G401 (cell line): ENCODE data around the gene ADCY2. TPM values are rescaled to one million over a fixed set of nuclear protein-coding genes. Genes with fewer than 3 reads are reported as not detected.
A peak's percentile ranks its signal among the peaks of the same experiment; 100 is the strongest.

Experiments
- DNase-seq: peaks from one replicate; pipeline ENCODE4 v3.0.0-alpha.2; 2015; ENCODE audit warnings: low spot score
- in situ Hi-C: cut with HindIII; loops from 2 replicates; pipeline ENCODE4 v1.10.0; 2016; ENCODE audit warnings: low sequenced_read_pairs, mixed read lengths
- total RNA-seq: library from RNA; depleted of rRNA; stranded (reverse); fragments of >200 nt; shearing (Covaris generic); gene quantifications from 2 replicates; pipeline ENCODE4 v1.2.3, GENCODE V29; 2014

ADCY2 gene
- total RNA-seq, 1 experiment from 2014 or later = 0.03 TPM

DNA sequence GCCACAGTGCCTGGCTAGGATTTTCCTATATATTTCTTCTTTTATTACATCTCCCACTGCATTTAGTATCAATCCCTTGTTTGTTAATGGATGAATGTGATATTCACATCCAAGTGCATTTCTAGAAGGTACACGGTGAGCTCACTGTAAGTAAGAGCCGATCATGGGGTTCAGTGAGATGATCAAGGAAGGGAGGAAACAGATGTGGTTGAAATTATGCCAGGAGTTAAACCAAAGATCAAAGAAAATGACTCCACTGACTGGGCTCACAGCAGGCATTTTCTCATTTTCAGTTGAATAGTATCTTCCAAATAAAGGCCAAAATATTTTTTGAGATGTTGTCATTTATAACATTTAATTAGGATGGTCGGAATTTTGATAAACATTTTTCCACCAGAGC lies 357.2 kb downstream of the ADCY2 start:
- in situ Hi-C loops = no loop called here
- no peak for DNase-seq

DNA sequence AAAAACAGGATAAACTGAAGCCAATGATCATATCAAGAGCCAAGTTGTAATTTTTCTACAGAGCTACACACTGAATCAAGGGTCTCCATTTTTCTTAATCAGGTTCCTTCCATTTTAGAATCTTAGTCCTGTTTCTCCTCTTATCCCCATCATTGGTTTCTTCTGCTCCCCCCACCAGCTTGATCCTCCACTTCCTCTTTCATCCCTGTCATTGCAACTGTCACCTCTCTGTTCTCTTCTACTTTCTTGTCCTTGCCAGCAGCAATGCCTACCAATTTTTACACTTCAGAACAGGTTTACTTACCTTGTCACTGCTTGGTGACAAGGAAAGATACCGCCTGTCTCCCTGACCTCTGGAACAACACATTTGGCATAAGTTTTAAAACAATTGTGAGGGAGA lies 357.7 kb downstream of the ADCY2 start:
- no peak for DNase-seq
- in situ Hi-C loops = no loop called here

DNA sequence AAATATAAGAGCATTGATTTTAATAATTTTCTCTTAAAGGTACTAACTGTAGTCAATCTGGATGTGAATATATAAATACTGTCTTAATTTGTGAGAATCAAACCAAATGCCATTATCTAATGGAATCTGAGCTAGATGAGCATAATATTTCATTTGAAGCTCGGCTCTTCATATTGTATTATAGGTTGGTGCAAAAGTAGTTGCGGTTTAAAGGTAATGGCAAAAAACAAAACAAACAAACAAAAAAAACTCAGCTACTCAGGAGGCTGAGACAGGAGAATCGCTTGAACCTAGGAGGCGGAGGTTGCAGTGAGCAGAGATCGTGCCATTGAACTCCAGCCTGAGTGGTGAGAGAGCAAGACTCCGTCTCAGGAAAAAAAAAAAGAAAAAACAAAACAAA lies 358.6 kb downstream of the ADCY2 start:
- no peak for DNase-seq
- in situ Hi-C loops = no loop called here

DNA sequence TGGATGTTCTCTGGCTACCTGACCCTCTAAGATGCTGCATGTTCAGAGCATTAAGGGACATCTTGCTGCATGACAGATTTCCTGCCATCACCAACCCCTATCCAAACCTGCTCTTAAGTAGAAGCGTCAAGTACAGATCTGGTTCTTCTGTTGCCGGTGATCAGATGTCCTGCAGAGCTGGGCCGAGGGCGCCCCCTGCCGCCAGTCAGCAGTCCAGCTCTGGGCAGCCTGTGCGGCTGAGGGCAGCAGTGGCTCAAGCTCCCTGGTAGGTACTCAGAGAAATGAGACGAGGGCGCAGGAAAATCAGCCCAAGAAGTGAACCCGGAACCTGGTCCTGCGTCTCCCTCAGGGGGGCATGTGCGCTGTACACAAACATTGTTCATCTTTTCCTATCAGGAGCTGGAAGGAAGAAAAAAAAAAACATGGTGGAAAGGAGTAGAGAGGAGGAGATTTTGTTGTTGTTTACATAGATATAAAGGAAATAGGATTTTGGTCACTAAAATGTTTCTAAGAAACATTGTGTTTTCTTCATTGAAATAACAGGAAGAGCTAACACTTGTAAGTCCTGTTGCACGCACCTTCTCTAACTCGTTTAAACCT lies 359.2 kb downstream of the ADCY2 start:
- in situ Hi-C loops = no loop called here
- DNase-seq = peak; percentile 31

DNA sequence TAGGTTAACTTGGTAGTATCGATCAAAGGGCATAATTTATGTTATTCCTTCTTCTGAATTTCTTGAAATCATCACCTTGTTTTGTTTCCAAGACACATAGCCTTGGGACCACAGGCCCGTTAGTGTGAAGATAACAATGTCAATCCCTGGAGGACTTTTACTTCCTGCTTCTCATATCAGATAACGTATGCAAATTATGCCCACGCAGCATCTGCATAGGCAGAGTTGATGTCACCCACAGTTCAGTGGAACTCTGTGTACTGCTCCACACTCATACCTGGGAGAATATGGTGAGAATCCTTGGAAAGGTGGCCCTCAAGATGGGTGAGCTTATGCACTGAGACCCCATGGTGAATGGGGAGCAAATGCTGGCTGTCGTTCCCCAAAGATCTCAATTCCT lies 360.0 kb downstream of the ADCY2 start:
- DNase-seq = no peak
- in situ Hi-C loops = no loop called here

DNA sequence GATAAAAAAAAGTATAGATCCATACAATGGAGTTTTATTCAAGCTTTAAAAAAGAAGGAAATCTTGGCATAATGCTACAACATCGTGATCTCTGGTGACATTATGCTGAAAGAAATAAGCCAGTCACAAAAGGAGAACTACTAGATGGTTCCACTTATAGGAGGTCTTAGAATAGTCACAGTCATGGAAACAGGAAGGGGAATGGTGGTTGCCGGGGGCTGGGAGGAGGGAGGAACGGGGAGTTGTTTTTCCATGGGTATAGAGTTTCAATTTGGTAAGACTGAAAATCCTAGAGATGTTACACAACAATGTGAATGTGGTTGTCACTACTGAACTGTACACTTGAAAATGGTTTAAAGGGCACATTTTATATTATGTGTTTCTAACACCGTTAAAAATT lies 360.5 kb downstream of the ADCY2 start:
- in situ Hi-C loops = no loop called here
- DNase-seq = no peak

DNA sequence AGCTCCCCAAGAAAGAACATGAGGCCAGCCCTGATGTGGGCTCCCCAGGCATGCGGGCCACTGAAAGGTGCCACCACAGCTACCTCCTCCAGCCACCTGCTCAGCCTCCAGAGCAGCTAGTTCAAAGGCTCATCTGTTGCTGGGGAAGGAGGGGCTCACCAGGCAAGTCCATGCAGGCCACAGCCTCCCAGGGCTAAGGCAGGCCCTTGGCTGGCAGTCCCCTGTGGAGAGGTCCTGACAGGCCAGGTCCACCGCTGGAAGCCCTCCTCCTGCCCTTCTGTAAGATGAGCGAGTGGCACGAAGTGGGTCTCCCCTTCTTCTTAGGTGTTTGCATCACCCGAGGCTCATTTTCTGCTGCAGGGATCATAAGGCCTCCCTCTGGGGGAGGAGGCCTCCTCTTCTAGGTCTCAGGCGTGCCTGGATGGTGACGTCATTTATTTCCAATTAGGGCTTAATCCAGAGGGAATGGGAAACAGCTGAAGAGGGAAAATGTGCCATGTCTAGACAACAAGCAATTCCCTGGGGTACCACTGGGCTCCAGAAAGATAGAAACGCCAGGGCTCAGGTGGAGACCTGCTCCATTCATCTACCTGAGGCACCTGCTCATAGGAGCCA lies 363.4 kb downstream of the ADCY2 start:
- DNase-seq = no peak
- in situ Hi-C loops = no loop called here

DNA sequence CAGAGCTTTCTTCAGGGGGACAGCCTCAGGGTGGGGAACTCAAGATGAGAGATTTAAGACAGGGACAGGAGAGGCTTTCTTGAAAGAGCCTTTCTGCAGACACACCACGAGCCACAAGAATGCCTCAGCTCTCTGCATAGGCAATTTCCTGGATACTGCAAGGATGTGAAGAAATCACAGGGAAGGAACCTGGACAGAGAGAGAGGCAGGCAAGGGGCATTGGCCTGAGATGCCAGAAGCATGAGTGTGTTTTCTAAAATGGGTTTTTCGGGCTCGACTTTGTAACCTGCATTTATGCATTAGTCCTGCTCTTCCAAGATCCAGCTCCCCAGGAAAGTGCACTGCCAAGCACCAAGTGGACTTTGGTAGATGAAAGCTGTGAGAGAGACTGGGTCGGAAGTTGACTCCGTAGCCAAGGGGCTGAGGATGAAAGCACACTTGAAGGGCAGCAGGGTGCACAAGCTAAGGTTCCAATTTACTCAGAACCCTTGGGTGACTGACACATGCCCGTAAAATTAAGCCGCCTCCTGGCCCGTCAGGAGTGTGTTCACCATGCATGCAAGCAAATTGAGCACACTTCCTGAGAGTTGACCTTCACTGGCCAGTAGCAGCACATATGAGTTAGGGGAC lies 364.1 kb downstream of the ADCY2 start:
- in situ Hi-C loops = no loop called here
- no peak for DNase-seq

DNA sequence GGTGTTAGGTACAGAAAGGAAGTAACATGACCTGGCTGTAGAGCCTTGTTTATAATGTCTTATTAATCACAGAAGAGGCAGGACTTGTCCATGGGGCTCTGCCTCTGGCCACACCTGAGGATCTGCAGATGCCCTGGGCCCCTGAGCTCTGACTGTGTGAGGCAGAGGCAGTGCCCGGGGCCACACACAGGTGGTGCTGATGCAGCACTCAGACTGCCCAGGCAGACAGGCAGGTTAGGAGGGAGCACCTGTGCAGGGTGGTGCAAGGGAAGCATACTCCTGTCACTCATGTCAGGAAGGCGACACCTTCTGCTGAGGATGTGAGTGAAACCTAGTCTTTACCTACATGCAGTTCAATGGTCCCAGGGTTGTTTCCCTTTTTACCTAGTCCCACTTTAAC lies 366.3 kb downstream of the ADCY2 start:
- in situ Hi-C loops = no loop called here
- DNase-seq = no peak

DNA sequence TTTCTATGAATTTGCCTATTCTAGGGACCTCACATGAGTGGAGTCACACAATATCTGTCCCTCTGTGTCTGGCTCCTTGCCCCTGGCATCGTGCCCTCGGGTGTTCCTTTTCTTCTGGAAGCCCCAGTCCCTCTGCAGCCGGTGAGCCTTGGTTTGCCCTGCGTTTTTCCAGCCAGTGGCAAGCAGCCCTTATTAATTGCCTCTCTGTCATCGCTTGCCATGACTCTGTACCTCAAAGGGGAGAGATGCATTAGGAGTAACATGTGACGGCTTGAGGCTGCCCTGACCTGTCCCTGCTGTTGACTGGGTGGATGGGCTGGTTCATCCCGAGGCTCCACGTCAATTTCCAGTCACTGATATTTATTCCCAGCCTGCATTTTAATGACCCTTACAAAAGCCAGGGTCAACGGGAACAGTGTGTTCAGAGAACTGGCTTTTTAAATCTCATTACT lies 367.7 kb downstream of the ADCY2 start:
- DNase-seq = peak; percentile 37
- in situ Hi-C loops = no loop called here

DNA sequence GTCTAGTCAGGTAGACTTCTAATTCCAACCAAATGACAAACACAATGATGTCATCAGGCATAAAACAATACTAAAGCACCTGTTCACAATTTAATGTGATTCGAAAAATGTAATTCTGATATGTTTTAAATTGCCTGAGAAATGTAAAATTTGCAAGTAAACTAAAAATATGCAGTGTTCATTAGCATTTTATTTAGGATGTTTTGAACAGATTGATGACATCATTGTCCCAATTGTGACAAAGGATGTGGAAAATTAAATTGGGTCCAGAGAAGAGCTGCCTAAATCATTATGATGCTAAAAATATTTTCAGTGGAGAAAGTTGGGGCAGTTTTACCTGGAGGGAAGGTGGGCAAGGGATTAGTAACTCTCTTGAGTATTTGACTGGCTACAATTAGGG lies 368.5 kb downstream of the ADCY2 start:
- in situ Hi-C loops = no loop called here
- no peak for DNase-seq

DNA sequence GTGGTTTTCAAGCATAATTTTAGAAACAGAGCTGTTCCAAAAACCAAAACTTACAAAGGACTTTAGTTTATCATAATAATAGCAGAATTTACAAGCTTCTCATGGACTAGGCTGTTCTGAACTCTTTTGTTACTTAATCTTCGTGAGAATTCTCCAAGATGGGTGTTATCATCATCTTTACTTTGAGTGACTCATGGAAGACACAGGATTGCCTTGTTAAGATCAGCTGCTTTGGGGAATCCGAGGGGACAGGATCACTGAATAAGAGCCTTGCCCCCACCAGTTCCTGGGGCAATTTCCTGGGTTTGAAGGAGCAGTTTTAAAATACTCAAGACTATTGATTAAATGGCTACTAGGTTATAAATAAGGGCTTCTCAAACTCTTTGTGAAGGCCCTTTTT lies 374.5 kb downstream of the ADCY2 start:
- in situ Hi-C loops = no loop called here
- DNase-seq = no peak

DNA sequence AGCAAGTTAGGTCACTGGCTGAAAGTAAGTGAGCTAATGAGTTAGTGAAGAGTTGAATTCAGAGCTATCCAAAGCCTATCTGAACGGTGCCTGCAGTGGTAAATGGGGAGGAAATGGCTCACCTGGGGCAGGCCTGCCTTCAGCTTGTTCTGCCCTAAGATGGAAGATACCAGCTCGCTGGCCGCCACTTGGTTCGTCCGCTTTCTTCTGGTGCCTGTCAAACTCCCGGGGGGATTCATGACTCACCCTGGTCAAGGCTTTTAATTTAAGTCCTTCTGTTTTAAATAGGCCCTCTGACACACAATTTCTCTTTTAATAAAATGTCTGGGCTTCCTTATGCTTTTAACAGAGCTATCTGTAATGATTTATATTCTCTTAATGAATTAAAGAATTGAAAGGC lies 376.2 kb downstream of the ADCY2 start:
- in situ Hi-C loops = no loop called here
- DNase-seq = no peak

DNA sequence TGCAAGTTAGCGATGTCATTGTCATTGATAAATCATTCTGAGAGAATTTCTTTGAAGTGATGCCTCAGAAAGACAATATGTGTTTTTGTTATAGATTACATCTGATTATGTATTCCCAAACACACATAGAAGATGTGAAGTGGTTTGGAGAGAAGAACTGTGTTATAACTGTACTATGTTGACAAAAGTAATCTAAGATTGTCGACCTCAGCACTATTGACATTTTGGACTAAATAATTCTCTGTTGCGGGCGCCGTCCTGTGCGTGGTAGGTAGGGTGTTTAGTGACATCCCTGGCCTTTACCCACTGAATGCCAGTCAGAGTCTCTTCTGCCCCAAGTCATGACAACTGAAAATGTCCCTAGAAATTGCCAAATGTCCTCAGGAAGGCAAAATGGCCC lies 377.2 kb downstream of the ADCY2 start:
- in situ Hi-C loops = no loop called here

DNA sequence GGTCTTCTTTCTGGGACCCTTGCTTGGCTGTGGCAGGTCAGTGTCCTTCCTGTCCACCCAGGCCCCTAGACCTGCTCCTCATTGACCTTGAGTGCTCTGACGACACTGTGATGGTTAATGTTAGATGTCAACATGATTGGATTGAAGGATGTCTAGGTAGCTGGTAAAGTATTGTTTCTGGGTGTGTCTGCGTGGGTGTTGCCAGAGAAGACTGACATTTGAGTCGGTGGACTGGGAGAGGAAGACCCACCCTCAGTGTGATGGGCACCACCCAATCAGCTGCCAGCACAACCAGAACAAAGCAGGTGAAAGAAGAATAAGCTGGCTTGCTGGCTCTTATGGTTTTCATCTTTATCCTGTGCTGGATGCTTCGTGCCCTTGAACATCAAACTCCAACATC lies 380.5 kb downstream of the ADCY2 start:
- in situ Hi-C loops = no loop called here
- no peak for DNase-seq

More for the DNA sequence above, 377.2 kb downstream of the ADCY2 start:
- DNase-seq = no peak

DNA sequence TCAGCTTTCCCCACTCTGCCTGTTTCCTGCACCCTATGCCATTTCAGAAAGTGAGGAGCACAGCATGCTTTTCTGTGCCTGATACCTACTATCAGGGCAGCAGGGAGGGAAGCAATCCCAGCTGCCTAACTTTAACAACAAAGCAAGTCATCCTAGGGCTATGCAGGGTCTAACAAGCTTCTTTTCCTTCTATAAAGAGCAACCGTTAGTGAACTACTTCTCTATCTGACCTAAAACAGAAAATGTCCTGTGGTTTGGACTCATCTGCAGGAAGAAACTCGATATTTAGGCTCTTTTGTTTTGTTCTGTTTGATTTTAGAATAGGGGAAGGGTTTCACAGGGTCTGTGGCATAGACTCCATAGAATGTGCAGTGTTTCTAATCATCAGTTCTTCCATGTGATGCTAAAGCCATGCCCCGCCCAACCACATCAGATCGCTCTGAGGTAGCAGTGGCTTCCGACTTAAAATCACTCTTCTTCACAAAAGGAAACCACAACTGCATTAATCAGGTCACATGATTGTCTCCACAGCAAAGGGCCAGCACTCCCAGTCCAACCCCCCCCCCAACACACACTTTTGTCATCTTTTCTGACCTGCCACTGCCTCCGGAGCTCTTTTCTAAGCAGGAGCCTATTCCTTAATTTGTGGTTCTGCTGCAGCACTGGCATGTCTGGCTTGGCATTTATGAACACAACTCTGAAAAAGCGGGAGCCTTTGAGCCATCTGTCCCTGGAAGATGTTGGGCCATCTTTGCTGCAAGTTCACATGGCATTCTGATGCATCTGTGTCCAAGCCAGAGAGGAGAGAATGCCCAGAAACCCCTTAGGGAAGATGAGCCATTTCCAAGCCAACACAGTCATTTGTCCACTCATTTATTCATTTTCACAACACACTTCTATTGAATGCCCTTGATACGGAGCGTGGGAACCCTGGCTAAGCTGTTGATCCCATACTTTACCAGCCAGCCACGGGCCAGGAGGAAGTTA lies 383.4 kb downstream of the ADCY2 start:
- in situ Hi-C loops = no loop called here
- DNase-seq = no peak

DNA sequence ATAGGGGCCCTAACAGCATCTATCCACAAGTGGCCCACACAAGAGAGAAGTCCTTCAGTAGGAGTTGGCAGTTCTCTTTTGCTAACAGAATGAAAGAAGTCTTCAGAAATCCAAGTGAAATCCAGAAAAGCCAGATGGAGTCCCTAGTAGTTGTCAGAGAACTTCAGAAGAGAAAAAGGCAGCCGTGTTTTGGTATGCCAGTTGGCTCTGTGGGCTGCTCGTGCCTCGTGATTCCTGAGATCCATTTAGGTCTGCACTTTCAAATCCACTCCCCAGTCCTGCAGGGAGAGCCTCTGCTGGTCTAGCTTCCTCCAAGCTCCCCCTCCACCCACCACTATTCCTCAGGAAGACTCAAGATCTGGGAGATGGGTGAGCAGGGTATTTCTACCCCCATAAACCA lies 386.0 kb downstream of the ADCY2 start:
- in situ Hi-C loops = no loop called here
- DNase-seq = no peak

DNA sequence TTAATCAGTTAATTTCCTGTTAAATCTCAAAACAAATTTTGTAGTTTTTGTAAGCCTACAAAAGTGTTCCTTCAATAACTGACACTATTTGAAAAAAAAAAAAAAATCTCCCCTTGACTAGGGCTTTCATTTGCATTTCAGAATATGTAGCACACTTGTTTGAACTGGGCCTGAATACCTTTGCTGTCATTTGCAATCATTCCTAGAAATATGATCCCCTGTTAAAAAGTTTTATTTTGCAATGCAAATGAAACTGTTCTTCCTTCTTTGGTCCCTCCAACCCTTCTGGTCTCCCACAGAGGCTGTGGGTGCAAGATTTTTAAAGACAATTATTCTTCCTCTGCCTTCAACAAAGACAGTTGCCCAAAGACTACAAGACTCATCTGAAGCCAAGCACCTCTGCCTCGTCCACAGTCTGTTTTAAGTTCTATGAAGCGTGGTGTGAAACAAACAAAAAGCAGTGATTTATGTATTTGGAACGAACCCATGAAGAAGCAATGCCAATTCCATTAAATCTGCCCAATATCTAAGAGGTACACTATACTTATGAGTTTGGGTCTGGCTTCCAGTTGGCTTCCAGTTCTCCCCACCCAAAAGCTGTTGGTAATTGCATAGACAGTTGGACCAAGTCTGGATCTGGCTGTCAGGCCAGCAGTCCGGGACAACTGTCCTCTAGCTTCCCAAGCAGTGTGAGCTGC lies 388.9 kb downstream of the ADCY2 start:
- in situ Hi-C loops = no loop called here
- no peak for DNase-seq

DNA sequence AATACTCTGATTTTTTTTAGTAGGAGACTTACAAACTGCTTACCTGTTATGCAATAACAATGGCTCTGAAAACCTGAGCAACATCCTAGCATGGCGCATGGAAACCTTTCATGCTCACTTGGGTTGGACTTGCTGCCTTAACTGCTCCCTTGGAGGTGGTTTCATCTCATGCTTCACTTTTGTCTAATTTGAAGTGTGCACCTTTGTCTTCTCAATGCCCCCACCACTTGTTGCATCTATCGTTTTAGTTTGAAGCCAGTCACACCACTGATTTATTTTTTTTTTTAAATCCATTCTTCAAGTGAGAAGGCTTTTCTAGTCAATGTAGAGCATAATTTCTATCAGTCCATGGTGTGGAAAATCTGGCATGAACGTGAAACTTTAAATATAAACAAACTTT lies 391.8 kb downstream of the ADCY2 start:
- in situ Hi-C loops = no loop called here
- DNase-seq = no peak
